Epithelial cell of esophagus (primary cell): ENCODE data around the gene PAK5.

Experiments
- DNase-seq: peaks from one replicate; pipeline ENCODE4 v3.0.0; 2010; ENCODE audit warnings: low read depth
- H3K4me3 ChIP-seq: 2 replicates; pipeline ENCODE4 v1.5.1; 2011; ENCODE audit warnings: mild to moderate bottlenecking, low read length, control low read depth
- CTCF ChIP-seq: IDR thresholded peaks from 2 replicates; pipeline ENCODE4 v1.5.1; 2011; ENCODE audit warnings: low read depth, mild to moderate bottlenecking, low read length, control low read depth, inconsistent platforms; ENCODE audit not compliant: insufficient read depth; ENCODE audit errors: missing control alignments

The PAK5 gene

GRCh38 chr20:9573335-9574151 lies 265.3 kb downstream of the PAK5 start:
- TF ChIP-seq CTCF = no peak
- DNase-seq = no peak
- no peak overlapping the region for H3K4me3 ChIP-seq

GRCh38 chr20:9572670-9573069 lies 266.2 kb downstream of the PAK5 start:
- TF ChIP-seq CTCF = no peak
- DNase-seq = no peak
- no peak overlapping the region for H3K4me3 ChIP-seq

GRCh38 chr20:9571783-9572182 lies 267.1 kb downstream of the PAK5 start:
- no peak for DNase-seq
- no peak for TF ChIP-seq CTCF
- no peak overlapping the region for H3K4me3 ChIP-seq

- DNase-seq = no peak
- no peak for TF ChIP-seq CTCF
- no peak overlapping the region for H3K4me3 ChIP-seq
Observed at GRCh38 chr20:9570612-9571011, 268.3 kb downstream of the PAK5 start.

GRCh38 chr20:9566977-9567376 lies 271.9 kb downstream of the PAK5 start:
- no peak overlapping the region for H3K4me3 ChIP-seq
- no peak for TF ChIP-seq CTCF

GRCh38 chr20:9565910-9566550 lies 272.8 kb downstream of the PAK5 start:
- TF ChIP-seq CTCF = no peak
- no peak for DNase-seq
- no peak overlapping the region for H3K4me3 ChIP-seq

More at GRCh38 chr20:9566977-9567376, 271.9 kb downstream of the PAK5 start:
- no peak for DNase-seq
